H4 (cell line): ENCODE results near the gene ZNF511. TPM values are rescaled to one million over a fixed set of nuclear protein-coding genes. Genes with fewer than 3 reads are reported as not detected.

Experiments
- DNase-seq: peaks from one replicate; pipeline ENCODE4 v3.0.0-alpha.2; 2015; ENCODE audit warnings: low spot score
- total RNA-seq: library from RNA; depleted of rRNA; stranded (reverse); fragments of >200 nt; shearing (Covaris generic); gene quantifications from 2 replicates; pipeline ENCODE4 v1.2.3, GENCODE V29; 2014

The ZNF511 gene
- total RNA-seq, 1 experiment from 2014 or later: 66.3 TPM

DNA sequence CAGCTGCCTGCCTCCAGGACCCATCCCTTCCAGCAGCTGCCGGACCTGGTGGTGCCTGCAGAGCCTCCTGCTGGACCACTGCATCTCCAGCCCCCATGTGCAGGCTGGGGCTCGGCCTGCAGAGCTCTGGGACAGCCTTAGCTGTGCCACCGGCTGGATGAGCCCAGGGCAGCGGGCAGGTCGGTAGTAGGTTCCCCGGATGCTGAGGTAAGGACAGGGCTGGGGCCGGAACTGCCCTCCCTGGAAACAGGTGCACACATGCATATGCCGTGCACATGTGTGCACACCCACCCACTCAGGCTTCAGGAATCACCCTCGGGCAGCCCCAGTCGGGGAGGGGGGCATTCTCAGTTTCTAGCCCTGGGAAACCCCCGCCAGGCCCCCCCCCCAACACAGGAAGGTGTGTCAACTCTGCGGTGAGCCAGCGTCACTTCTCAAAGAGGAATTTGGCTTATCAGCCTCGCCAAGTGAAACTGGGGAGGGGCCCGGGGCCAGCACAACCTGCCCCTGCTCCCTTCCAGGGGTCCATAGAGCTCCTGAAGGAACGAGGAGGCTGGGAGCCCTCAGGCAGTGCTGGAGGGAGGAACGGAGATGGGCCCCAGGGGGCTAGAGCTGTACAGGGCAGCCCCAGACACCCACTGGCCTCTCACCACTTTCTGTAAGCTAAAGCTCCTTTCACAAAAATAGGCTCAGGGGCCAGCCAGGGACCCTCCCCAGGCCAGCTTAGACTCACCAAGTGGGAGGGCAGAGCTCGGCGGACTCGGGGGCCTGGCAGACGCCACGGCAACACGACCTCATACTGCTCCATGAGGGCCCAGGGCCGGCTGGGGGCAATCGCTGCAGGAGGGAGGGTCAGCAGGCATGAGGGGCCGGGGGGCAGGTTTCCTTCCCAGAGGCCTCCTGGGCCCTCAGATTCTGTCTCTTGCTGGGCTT, 33.7 kb upstream of the ZNF511 start:
- no peak for DNase-seq

GRCh38 chr10:133275684-133276092, 33.0 kb upstream of the ZNF511 start:
- DNase-seq: no peak

DNA sequence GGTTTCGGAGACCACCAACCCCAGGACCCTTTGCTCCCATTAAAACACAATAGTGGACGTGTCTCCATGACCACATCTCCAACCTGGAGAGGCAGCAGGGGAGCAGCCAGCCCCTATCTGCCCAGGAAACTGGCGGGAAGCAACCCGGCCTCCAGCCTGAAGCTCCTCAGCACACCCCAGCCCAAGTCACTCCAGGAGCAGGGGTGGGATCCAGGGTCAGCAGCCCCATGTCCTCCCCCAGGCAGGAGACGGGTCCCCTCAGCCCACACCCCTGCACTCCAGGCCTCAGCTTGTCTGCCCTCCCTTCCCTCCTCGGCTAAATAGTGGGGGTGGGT, 32.6 kb upstream of the ZNF511 start:
- DNase-seq: no peak

DNA sequence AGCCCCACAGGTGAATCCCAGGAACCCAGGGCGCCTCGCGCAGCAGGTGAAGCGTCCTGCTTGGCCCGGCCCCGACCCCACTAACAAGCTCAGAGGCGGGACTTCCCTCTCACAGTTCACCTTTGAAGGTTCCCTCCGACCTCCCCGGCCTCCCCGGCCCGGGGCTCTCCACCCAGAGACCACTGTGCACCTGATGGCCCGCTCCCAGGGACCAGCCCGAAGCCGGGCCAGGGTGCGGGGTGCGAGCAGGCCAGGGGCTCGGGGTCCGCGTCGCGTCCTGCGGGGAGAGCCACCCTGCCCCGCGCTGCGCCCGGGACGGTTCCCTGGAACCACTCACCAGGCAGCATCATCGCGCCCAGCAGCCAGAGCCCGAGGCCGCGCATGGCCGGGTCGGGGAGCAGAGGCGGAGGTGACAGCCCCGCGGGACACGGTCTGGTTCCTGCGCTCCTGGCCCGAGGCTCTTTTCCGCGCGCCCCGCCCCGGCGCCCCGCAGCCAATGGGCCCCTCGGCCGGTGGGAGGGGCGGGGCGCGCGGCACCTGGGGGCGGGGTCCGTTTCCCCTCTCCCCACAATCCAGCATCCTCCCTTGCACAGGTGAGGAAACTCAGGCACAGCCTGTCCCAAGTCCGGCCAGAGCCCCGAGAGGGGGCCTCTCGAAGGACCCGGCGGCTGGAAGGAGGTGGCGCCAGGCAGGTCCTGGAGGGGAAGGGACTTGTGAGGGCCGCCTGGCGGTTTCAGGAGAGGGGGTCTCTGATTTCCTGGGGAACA, 32.1 kb upstream of the ZNF511 start, which contains the start of gene ADAM8:
TSS of gene ADAM8 (minus strand) at position 434 of the 767 bp plus-strand sequence. CDS start at position 383, 51 bp downstream.
- no peak for DNase-seq

- no peak for DNase-seq
Measured at GRCh38 chr10:133277277-133277992, 31.3 kb upstream of the ZNF511 start.

DNA sequence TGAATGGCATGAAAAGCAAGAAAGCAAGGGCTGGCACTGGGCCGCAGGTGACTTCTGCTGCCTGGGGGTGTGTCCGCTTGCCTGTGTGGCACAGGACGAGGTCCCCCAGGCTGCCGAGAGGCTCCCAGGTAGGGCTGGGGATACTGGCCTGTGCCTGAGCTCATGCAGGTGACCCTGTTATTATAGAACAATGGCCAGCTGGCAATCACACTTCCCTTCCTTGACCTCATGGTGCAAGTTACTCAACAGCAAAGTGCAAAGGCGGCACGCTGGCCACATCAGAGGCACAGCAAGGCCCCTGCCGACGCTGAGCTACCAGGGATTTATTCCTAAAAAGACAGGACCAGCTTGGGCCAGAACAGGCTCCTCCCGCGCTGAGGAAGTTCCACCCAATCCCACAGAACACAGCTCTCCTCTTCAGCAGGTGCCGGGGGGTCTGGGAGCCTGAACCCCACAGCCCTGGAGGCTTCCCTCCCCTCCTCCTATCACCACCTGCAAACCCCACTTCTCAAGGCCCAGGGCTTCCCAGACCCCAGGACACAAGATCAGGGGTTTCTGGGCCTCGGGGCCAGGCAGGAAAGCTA, 30.6 kb upstream of the ZNF511 start:
- DNase-seq: no peak

- peak; percentile 83 for DNase-seq
Measured at GRCh38 chr10:133278577-133279265, 30.0 kb upstream of the ZNF511 start.

GRCh38 chr10:133279326-133280226, 29.1 kb upstream of the ZNF511 start:
- DNase-seq: no peak

- DNase-seq: no peak
Measured at GRCh38 chr10:133280391-133281059, 28.2 kb upstream of the ZNF511 start.

DNA sequence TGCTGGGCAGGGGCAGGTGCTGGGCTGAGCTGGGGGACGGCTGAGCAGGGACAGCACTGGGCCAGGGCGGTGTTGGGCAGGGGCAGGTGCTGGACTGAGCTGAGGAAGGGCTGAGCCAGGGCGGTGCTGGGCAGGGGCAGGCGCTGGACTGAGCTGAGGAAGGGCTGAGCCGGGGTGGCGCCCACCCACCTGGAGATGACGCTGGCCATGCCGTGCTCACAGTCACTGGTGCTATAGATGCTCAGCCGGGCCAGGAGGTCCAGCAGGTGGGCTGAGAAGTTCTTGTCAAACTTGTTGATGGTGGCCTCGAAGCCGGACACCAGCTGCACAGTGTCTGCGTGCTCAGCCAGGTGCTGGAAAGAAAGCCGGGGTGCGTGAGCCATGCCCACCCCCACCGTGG, 27.6 kb upstream of the ZNF511 start:
- no peak for DNase-seq

- no peak for DNase-seq
Measured at GRCh38 chr10:133281628-133282372, 26.9 kb upstream of the ZNF511 start.

DNA sequence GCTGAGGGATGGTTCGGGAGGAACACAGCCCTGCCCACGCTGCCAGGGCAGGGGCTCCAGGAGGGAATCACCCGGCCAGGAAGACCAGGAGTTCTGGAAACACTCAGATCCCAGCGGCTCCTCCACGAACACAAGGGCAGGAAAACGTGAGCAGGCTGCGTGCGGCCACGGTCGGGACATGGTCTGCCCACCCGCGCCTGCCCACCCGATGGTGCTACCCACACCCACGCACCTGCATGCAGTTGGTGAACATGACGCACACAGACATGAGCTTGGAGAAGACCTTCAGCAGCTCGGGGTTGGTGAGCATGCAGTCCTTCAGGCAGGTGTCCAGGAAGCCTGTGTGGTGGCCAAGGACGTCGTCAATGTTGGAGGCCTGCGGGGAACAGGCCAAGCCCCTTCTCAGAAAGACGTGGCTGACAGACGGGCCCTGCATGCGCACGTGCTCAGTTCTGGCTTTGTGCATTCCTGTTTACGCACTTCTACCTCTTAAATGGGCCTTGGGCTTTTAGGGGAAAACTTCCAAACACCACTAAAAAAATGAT, 25.8 kb upstream of the ZNF511 start:
- DNase-seq: no peak

DNA sequence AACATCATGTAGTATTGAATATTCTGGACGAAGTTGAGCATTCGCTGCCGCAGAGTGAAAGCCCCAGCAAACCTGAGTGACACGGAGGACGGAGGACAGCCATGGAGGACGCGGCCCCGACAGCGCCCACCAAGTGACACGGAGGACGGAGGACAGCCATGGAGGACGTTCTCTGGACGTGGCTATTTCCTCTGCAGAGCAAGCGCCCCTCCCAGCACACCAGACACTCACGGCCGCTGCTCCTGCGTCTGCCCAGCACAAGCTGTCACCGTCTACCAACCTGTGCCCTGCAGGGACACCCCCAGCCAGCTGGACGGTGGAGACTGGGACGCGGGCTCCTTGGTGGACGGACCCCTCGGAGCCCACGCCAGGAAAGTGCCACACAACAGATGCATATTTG, 24.8 kb upstream of the ZNF511 start:
- DNase-seq: no peak

GRCh38 chr10:133285217-133285616, 23.5 kb upstream of the ZNF511 start:
- no peak for DNase-seq

GRCh38 chr10:133286366-133286765, 22.3 kb upstream of the ZNF511 start:
- DNase-seq: no peak

DNA sequence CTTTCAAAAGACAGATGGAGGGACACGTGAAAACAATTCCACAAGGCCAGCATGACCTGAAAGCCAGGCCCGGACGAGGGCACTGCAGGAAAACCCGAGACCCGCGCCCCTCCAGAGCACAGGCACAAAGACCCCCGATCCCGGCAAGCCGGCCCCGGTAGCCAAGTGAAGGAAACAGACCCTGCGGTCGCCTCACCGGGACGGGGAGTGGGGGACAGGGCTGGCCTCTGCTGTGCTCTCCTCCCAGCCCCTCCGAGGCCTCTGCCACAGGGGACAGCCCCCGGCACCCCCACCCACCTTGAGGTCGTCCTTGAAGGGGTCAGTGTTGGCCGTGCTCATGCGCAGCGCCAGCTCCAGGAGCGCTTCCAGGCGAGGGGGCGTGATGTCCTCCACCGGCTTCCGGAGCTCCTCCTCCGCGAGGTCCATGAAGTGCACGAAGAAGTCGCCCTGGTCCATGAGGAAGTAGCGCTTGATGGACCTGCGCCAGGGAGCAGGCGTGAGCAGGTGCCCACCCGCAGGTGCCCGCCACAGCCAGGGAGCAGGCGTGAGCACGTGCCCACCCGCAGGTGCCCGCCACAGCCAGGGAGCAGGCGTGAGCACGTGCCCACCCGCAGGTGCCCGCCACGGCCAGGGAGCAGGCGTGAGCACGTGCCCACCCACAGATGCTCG, 20.7 kb upstream of the ZNF511 start:
- no peak for DNase-seq

DNA sequence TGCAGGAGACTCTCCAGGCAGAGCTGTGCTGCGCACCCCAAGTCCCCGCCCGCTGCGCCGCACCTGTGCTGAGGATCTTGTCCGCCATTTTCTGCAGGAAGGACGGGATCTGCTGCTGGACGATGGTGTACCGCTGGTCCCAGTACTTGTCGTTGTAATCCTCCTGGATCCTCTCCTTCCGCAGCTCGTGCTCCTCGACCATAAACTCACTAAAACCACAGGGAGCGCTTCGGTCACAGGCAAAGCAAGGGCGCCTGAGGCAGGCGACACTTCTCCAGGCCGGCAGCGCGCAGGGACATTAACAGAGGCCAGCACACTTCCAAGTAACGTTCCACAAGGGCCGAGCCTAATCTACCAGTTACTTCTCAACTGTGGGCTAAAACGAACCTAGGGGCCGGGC, 19.0 kb upstream of the ZNF511 start:
- DNase-seq: no peak
